Gastrocnemius medialis (tissue), 4 donors: ENCODE results near the gene TKTL1. TPM values are rescaled to one million over a fixed set of nuclear protein-coding genes. Genes with fewer than 3 reads are reported as not detected.
"Not testable (repeated sequence)": the region's sequence is repeated elsewhere in the genome, so short reads cannot be mapped to it uniquely, and the experiment has no call there.

ENCODE experiments used
- ATAC-seq, 2 donors: fragments of 150-250 bp; one replicate each; pipeline ENCODE4 v1.9.1; 2016
- DNase-seq, 2 donors: peaks; one replicate each; pipeline ENCODE4 v3.0.0-alpha.2; 2019
- H3K27ac ChIP-seq, 4 donors: fragments of 200-600 bp; sonication (generic); 1 replicate in 1 of 4; 2 replicates in 3 of 4; pipeline ENCODE4 v1.5.1; 2016 to 2018; ENCODE audit warnings: mild to moderate bottlenecking in 2 of 4, moderate library complexity in 1 of 4
- H3K27me3 ChIP-seq, 3 donors: fragments of 200-600 bp; sonication (generic) in 2 of 3; 1 replicate in 1 of 3; 2 replicates in 2 of 3; pipeline versions ENCODE4 v1.5.1 to v1.6.0; 2016 to 2019; ENCODE audit warnings: mild to moderate bottlenecking in 1 of 3, moderate library complexity in 1 of 3
- H3K36me3 ChIP-seq, 2 donors: fragments of 200-600 bp; sonication (generic) in 1 of 2; one replicate each; pipeline ENCODE4 v1.5.1; 2017 to 2018
- H3K4me1 ChIP-seq, 2 donors: fragments of 200-600 bp; sonication (generic) in 1 of 2; one replicate each; pipeline ENCODE4 v1.5.1; 2016 to 2017; ENCODE audit warnings: mild to moderate bottlenecking in 2 of 2
- H3K4me3 ChIP-seq, 4 donors: fragments of 200-600 bp; sonication (generic) in 3 of 4; 1 replicate in 1 of 4; 2 replicates in 3 of 4; pipeline ENCODE4 v1.5.1; 2016 to 2019; ENCODE audit warnings: mild to moderate bottlenecking in 2 of 4
- H3K9me3 ChIP-seq, 3 donors: fragments of 200-600 bp; sonication (generic) in 2 of 3; 1 replicate in 1 of 3; 2 replicates in 2 of 3; pipeline ENCODE4 v1.5.1; 2016 to 2019
- CTCF ChIP-seq, 5 experiments: fragments of 450-650 bp in 3 of 5; fragments of 200-600 bp in 2 of 5; sonication (generic) in 2 of 5; IDR thresholded peaks in 4 of 5; conservative IDR thresholded peaks in 1 of 5; 1 replicate in 4 of 5; 2 replicates in 1 of 5; pipeline ENCODE4 v1.5.1; 2016 to 2019; ENCODE audit warnings: antibody characterized with exemption in 5 of 5, mild to moderate bottlenecking in 3 of 5, moderate library complexity in 3 of 5
- POLR2A ChIP-seq, 2 donors: fragments of 450-650 bp; IDR thresholded peaks; one replicate each; pipeline ENCODE4 v1.6.1; 2017; ENCODE audit warnings: antibody characterized with exemption in 2 of 2, mild to moderate bottlenecking in 2 of 2, moderate library complexity in 2 of 2
- in situ Hi-C, 4 donors: fragments of 200-750 bp; cut with MboI; loops; one replicate each; pipeline versions ENCODE4 v1.15.0 to v1.8.0; 2017; ENCODE audit warnings: low sequenced_read_pairs in 4 of 4
- intact Hi-C: fragments of 100-400 bp; cut with DNase I; formaldehyde crosslinking; loops from one replicate; pipeline ENCODE4 v1.15.1; 2023; ENCODE audit warnings: low total_unique reads
- total RNA-seq, 4 donors: library from RNA; depleted of rRNA; stranded (reverse); fragments of >200 nt; gene quantifications; one replicate each; pipeline versions ENCODE4 v1.1.0 to v1.2.3, GENCODE V29; 2016

The TKTL1 gene
- total RNA-seq, 4 donors from 2014 or later, result 0.09 to 0.36 (median 0.10) TPM; not detected in 1

GRCh38 chrX:154294791-154295574 lies 612 bp upstream of the TKTL1 start, which contains the start of gene TEX28:
TEX28 (minus strand) TSS chrX:154295124; CDS start chrX:154292117, 3,007 bp downstream.
- H3K27me3 ChIP-seq, result no peaks in the 10 kb centered on the region
- no peak within 1 kb of the TSS for H3K4me3 ChIP-seq
- TF ChIP-seq POLR2A (IDR thresholded peaks at IDR 0.05), result no peak
- TF ChIP-seq CTCF (IDR thresholded peaks at IDR 0.05 in 4 of 5, conservative IDR thresholded peaks at IDR 0.05 in 1 of 5), result no peak
- H3K9me3 ChIP-seq, result no peaks in the 10 kb centered on the region
- intact Hi-C loops, result no loop called here
- H3K27ac ChIP-seq, result no peak within 1 kb of the TSS
- in situ Hi-C loops, result no loop called here
- DNase-seq (no peak), ATAC-seq (no peak)
- H3K4me1 ChIP-seq, result no peaks in the 10 kb centered on the region
- H3K36me3 ChIP-seq, result no peaks in the 10 kb centered on the region

GRCh38 chrX:154296731-154297130 lies 1.1 kb downstream of the TKTL1 start:
- ATAC-seq (no peak), DNase-seq (no peak)
- H3K27me3 ChIP-seq, result no peaks in the 10 kb centered on the region
- intact Hi-C loops (no loop called here), in situ Hi-C loops (no loop called here)
- no peak overlapping the region for H3K27ac ChIP-seq
- H3K9me3 ChIP-seq, result no peaks in the 10 kb centered on the region
- TF ChIP-seq POLR2A (IDR thresholded peaks at IDR 0.05) (no peak), CTCF (IDR thresholded peaks at IDR 0.05 in 4 of 5, conservative IDR thresholded peaks at IDR 0.05 in 1 of 5) (no peak)
- no peak overlapping the region for H3K4me3 ChIP-seq
- no peaks in the 10 kb centered on the region for H3K4me1 ChIP-seq
- no peaks in the 10 kb centered on the region for H3K36me3 ChIP-seq

- TF ChIP-seq CTCF (IDR thresholded peaks at IDR 0.05 in 4 of 5, conservative IDR thresholded peaks at IDR 0.05 in 1 of 5), result no peak
- no peak for TF ChIP-seq POLR2A (IDR thresholded peaks at IDR 0.05)
- Histone ChIP-seq H3K9me3 (no peaks in the 10 kb centered on the region), H3K27me3 (no peaks in the 10 kb centered on the region), H3K36me3 (no peaks in the 10 kb centered on the region), H3K27ac (no peak overlapping the region), H3K4me1 (no peaks in the 10 kb centered on the region), H3K4me3 (no peak overlapping the region)
- intact Hi-C loops (no loop called here), in situ Hi-C loops (no loop called here)
- DNase-seq, result no peak
- no peak for ATAC-seq
These were observed 2.7 kb downstream of the TKTL1 start for GRCh38 chrX:154298312-154298711.

- Histone ChIP-seq H3K27me3 (no peaks in the 10 kb centered on the region), H3K27ac (no peak overlapping the region), H3K9me3 (no peaks in the 10 kb centered on the region), H3K4me1 (no peaks in the 10 kb centered on the region), H3K4me3 (no peak overlapping the region), H3K36me3 (no peaks in the 10 kb centered on the region)
- in situ Hi-C loops, result no loop called here
- ATAC-seq (no peak), DNase-seq (no peak)
- intact Hi-C loops, result no loop called here
- TF ChIP-seq POLR2A (IDR thresholded peaks at IDR 0.05) (no peak), CTCF (IDR thresholded peaks at IDR 0.05 in 4 of 5, conservative IDR thresholded peaks at IDR 0.05 in 1 of 5) (no peak)
These were observed 5.2 kb downstream of the TKTL1 start for GRCh38 chrX:154300816-154301215.

GRCh38 chrX:154302998-154303397 lies 7.4 kb downstream of the TKTL1 start:
- ATAC-seq, intact Hi-C loops, DNase-seq, in situ Hi-C loops, H3K4me1 ChIP-seq, H3K36me3 ChIP-seq, H3K27me3 ChIP-seq, H3K9me3 ChIP-seq, H3K4me3 ChIP-seq, H3K27ac ChIP-seq: not testable (repeated sequence)
